Upper lobe of left lung (tissue), 6 donors: ENCODE results near the gene THAP8. TPM values are rescaled to one million over a fixed set of nuclear protein-coding genes. Genes with fewer than 3 reads are reported as not detected.
A peak's percentile ranks its signal among the peaks of the same experiment; 100 is the strongest.

Experiments
- ATAC-seq, 2 donors: fragments of 200-7000 bp; cut with Tn5 transposase; one replicate each; pipeline ENCODE4 v1.9.1; 2022; ENCODE audit warnings: mild to moderate bottlenecking in 2 of 2, moderate library complexity in 2 of 2; ENCODE audit not compliant: low FRiP score in 2 of 2
- DNase-seq, 2 donors: peaks; one replicate each; pipeline ENCODE4 v3.0.0-alpha.2; 2019 to 2020
- H3K27ac ChIP-seq, 4 donors: fragments of 200-600 bp; sonication (generic); one replicate each; pipeline ENCODE4 v1.5.1; 2016 to 2019
- H3K27me3 ChIP-seq, 4 donors: fragments of 200-600 bp; sonication (generic); one replicate each; pipeline ENCODE4 v1.5.1; 2017 to 2019
- H3K36me3 ChIP-seq, 4 donors: fragments of 200-600 bp; sonication (generic); one replicate each; pipeline ENCODE4 v1.5.1; 2016 to 2019
- H3K4me1 ChIP-seq, 4 donors: fragments of 200-600 bp; sonication (generic); one replicate each; pipeline ENCODE4 v1.5.1; 2018 to 2019
- H3K4me3 ChIP-seq, 4 donors: fragments of 200-600 bp; sonication (generic); one replicate each; pipeline ENCODE4 v1.5.1; 2017 to 2019; ENCODE audit warnings: mild to moderate bottlenecking in 2 of 4, moderate library complexity in 1 of 4
- H3K9me3 ChIP-seq, 4 donors: fragments of 200-600 bp; sonication (generic); one replicate each; pipeline ENCODE4 v1.5.1; 2018 to 2019
- CTCF ChIP-seq, 6 experiments: fragments of 450-650 bp in 4 of 6; fragments of 200-600 bp in 2 of 6; sonication (generic) in 2 of 6; IDR thresholded peaks; one replicate each; pipeline ENCODE4 v1.5.1; 2016 to 2019; ENCODE audit warnings: antibody characterized with exemption in 6 of 6
- EP300 ChIP-seq, 4 donors: sonication (generic); formaldehyde crosslinking; IDR thresholded peaks; one replicate each; pipeline ENCODE4 v1.5.1; 2017; ENCODE audit warnings: antibody characterized with exemption in 4 of 4, control low read depth in 2 of 4
- POLR2A ChIP-seq, 4 donors: fragments of 450-650 bp; IDR thresholded peaks; one replicate each; pipeline ENCODE4 v1.5.1; 2016 to 2017; ENCODE audit warnings: antibody characterized with exemption in 4 of 4, mild to moderate bottlenecking in 2 of 4
- POLR2AphosphoS5 ChIP-seq, 2 donors: sonication (generic); formaldehyde crosslinking; IDR thresholded peaks; one replicate each; pipeline ENCODE4 v1.5.1; 2017; ENCODE audit warnings: antibody characterized with exemption in 2 of 2
- WGBS, 2 donors: methylation state at CpG; one replicate each; pipeline ENCODE4 v1.1.5; 2017 to 2018; 5-methylcytosine and 5-hydroxymethylcytosine counted together
- total RNA-seq, 6 donors: library from RNA; depleted of rRNA in 4 of 6; stranded (reverse); fragments of >200 nt in 4 of 6; gene quantifications; one replicate each; pipeline versions ENCODE4 v1.1.0 to v1.2.1, GENCODE V29; 2016 to 2021
- donor health status: DM: no; HTN: no; CAD: no; lungs with moderate emphysema.
- donor health status: DM: no; HTN: yes; CAD: no; lungs with severe emphysema.

THAP8 gene
- total RNA-seq, 6 donors from 2014 or later = 2.4 to 10.5 (median 7.8) TPM

GRCh38 chr19:36013280-36014011 lies 40.6 kb downstream of the THAP8 start:
- DNase-seq (no peak), ATAC-seq (no peak)
- TF ChIP-seq CTCF (IDR thresholded peaks at IDR 0.05) (no peak), POLR2A (IDR thresholded peaks at IDR 0.05) (peak in 1 of 4 donors; percentile 33)
- Histone ChIP-seq H3K36me3 (no peaks in the 10 kb centered on the region), H3K27me3 (no peaks in the 10 kb centered on the region), H3K4me1 (peaks cover 17 to 32% (median 26%) of the 10 kb centered on the region in 4 donors), H3K4me3 (peak overlapping the region; percentile 55 to 72 (median 68)), H3K27ac (peak overlapping the region; percentile 75 to 93 (median 86)), H3K9me3 (no peaks in the 10 kb centered on the region)
- 26 to 32% methylated on average over 13 to 15 of the region's 15 CpGs for WGBS, 2 donors

- DNase-seq (no peak), ATAC-seq (no peak)
- no peaks in the 10 kb centered on the region for H3K36me3 ChIP-seq
- H3K27me3 ChIP-seq = no peaks in the 10 kb centered on the region
- no peak overlapping the region for H3K4me3 ChIP-seq
- no peaks in the 10 kb centered on the region for H3K9me3 ChIP-seq
- H3K4me1 ChIP-seq = peaks cover 17 to 32% (median 26%) of the 10 kb centered on the region in 4 donors
- no peak for TF ChIP-seq POLR2A (IDR thresholded peaks at IDR 0.05)
- TF ChIP-seq POLR2AphosphoS5 (IDR thresholded peaks at IDR 0.05) = no peak
- TF ChIP-seq EP300 (IDR thresholded peaks at IDR 0.05) = no peak
- no peak for TF ChIP-seq CTCF (IDR thresholded peaks at IDR 0.05)
- WGBS, 2 donors = 91 to 93% methylated on average over 11 of the region's 11 CpGs
- no peak overlapping the region for H3K27ac ChIP-seq
Measured at GRCh38 chr19:36010402-36010801, 43.7 kb downstream of the THAP8 start.

- DNase-seq (peak in 1 of 2 donors; percentile 61), ATAC-seq (no peak)
- WGBS, 2 donors = 64 to 92% methylated on average over 9 to 15 of the region's 15 CpGs
- Histone ChIP-seq H3K27me3 (no peaks in the 10 kb centered on the region), H3K36me3 (peaks cover 0 to 3% (median 0%) of the 10 kb centered on the region in 4 donors), H3K4me3 (peak overlapping the region in 3 of 4 donors; percentile 33 to 53 (median 46)), H3K9me3 (no peaks in the 10 kb centered on the region), H3K27ac (peak overlapping the region; percentile 19 to 76 (median 54)), H3K4me1 (peaks cover 17 to 30% (median 24%) of the 10 kb centered on the region in 4 donors)
- no peak for TF ChIP-seq EP300 (IDR thresholded peaks at IDR 0.05)
- no peak for TF ChIP-seq POLR2AphosphoS5 (IDR thresholded peaks at IDR 0.05)
- no peak for TF ChIP-seq POLR2A (IDR thresholded peaks at IDR 0.05)
- no peak for TF ChIP-seq CTCF (IDR thresholded peaks at IDR 0.05)
Measured at GRCh38 chr19:36009633-36010379, 44.3 kb downstream of the THAP8 start.

- Histone ChIP-seq H3K27me3 (no peaks in the 10 kb centered on the region), H3K27ac (peak overlapping the region; percentile 19 to 76 (median 54)), H3K9me3 (no peaks in the 10 kb centered on the region), H3K4me3 (peak overlapping the region in 3 of 4 donors; percentile 33 to 53 (median 46)), H3K4me1 (peaks cover 16 to 25% (median 21%) of the 10 kb centered on the region in 4 donors), H3K36me3 (peaks cover 0 to 6% (median 0%) of the 10 kb centered on the region in 4 donors)
- peak; percentile 74 to 94 for DNase-seq
- peak; percentile 47 to 81 for ATAC-seq
- TF ChIP-seq CTCF (IDR thresholded peaks at IDR 0.05) (peak in 1 of 6 experiments; percentile 15), POLR2A (IDR thresholded peaks at IDR 0.05) (peak in 1 of 4 donors; percentile 55), POLR2AphosphoS5 (IDR thresholded peaks at IDR 0.05) (peak in 1 of 2 donors; percentile 43), EP300 (IDR thresholded peaks at IDR 0.05) (no peak)
- WGBS, 2 donors = 2 to 22% methylated on average over 5 to 14 of the region's 50 CpGs
Measured at GRCh38 chr19:36009220-36009619, 44.9 kb downstream of the THAP8 start.
